HG02970 (cell line): ENCODE data around the gene PCSK1.
A peak's percentile ranks its signal among the peaks of the same experiment; 100 is the strongest.

Experiments
- ATAC-seq: cut with Tn5 transposase; IDR thresholded peaks from one replicate; pipeline ENCODE4 v1.9.1; 2021; ENCODE audit warnings: mild to moderate bottlenecking, moderate library complexity, moderate number of reproducible peaks; ENCODE audit not compliant: unreplicated experiment, low FRiP score

PCSK1 gene

GRCh38 chr5:96433066-96433447, at the start of gene PCSK1:
Gene PCSK1 (minus strand): TSS chr5:96433248. CDS start chr5:96433042, 206 bp downstream.
- no peak for ATAC-seq

- no peak for ATAC-seq
Measured at GRCh38 chr5:96481867-96482266, 48.8 kb upstream of the PCSK1 start.

GRCh38 chr5:96481009-96481786, 48.1 kb upstream of the PCSK1 start:
- ATAC-seq = no peak

GRCh38 chr5:96478983-96479382, 45.9 kb upstream of the PCSK1 start:
- no peak for ATAC-seq

GRCh38 chr5:96476654-96477053, 43.6 kb upstream of the PCSK1 start:
- ATAC-seq = no peak

GRCh38 chr5:96474073-96474472, 41.0 kb upstream of the PCSK1 start:
- no peak for ATAC-seq

- ATAC-seq = no peak
Measured at GRCh38 chr5:96473155-96473554, 40.1 kb upstream of the PCSK1 start.

- no peak for ATAC-seq
Measured at GRCh38 chr5:96470785-96471184, 37.7 kb upstream of the PCSK1 start.

GRCh38 chr5:96468956-96469355, 35.9 kb upstream of the PCSK1 start:
- no peak for ATAC-seq

GRCh38 chr5:96463091-96463490, 30.0 kb upstream of the PCSK1 start:
- ATAC-seq = no peak

GRCh38 chr5:96459313-96460121, 26.5 kb upstream of the PCSK1 start:
- ATAC-seq = no peak

GRCh38 chr5:96458176-96458575, 25.1 kb upstream of the PCSK1 start:
- ATAC-seq = no peak

GRCh38 chr5:96455789-96456188, 22.7 kb upstream of the PCSK1 start:
- no peak for ATAC-seq

- no peak for ATAC-seq
Measured at GRCh38 chr5:96453394-96453793, 20.3 kb upstream of the PCSK1 start.

GRCh38 chr5:96447949-96448348, 14.9 kb upstream of the PCSK1 start:
- ATAC-seq = no peak

- ATAC-seq = no peak
Measured at GRCh38 chr5:96440185-96440538, 7.1 kb upstream of the PCSK1 start.

- peak; percentile 95 for ATAC-seq
Measured at GRCh38 chr5:96439477-96440184, 6.6 kb upstream of the PCSK1 start.

- ATAC-seq = peak; percentile 64
Measured at GRCh38 chr5:96434201-96434645, 1.2 kb upstream of the PCSK1 start.

GRCh38 chr5:96432216-96433065, 607 bp downstream of the PCSK1 start:
- no peak for ATAC-seq
